Measurements from ENCODE around the gene WWOX. TPM values are rescaled to one million over a fixed set of nuclear protein-coding genes. Genes with fewer than 3 reads are reported as not detected.

WWOX gene
- total and polyA plus RNA-seq, 2 of the 13 experiments (the other 11 are each of a cell fraction or from before 2014, with no cell fraction given) = 9.1 to 37.4 TPM

- TF ChIP-seq ZNF605 (CRISPR knock-in tag; IDR thresholded peaks at IDR 0.05) (peak; percentile 93), SKIL (CRISPR knock-in tag; IDR thresholded peaks at IDR 0.05; ENCODE audit: borderline replicate concordance) (peak; percentile 44; the same call in 1 of the 2 replicates), POGZ (CRISPR knock-in tag; IDR thresholded peaks at IDR 0.05) (peak; percentile 98), SMC3 (IDR thresholded peaks at IDR 0.05; ENCODE audit: low read length) (no peak), MNT (IDR thresholded peaks at IDR 0.05) (peak; percentile 47), HIVEP1 (CRISPR knock-in tag; IDR thresholded peaks at IDR 0.05) (peak; percentile 71), ZNF703 (CRISPR knock-in tag; IDR thresholded peaks at IDR 0.05; ENCODE audit: borderline replicate concordance) (peak; percentile 60; the same call in 1 of the 2 replicates), ZNF816 (CRISPR knock-in tag; IDR thresholded peaks at IDR 0.05; ENCODE audit: borderline replicate concordance) (peak; percentile 32), ARID5B (CRISPR knock-in tag; IDR thresholded peaks at IDR 0.05) (peak; percentile 65), NR2F2 (IDR thresholded peaks at IDR 0.05; ENCODE audit: borderline replicate concordance, low read depth) (peak; percentile 17; the same call in 1 of the 2 replicates), ZSCAN21 (CRISPR knock-in tag; IDR thresholded peaks at IDR 0.05; ENCODE audit: borderline replicate concordance) (peak; percentile 56; the same call in 1 of the 2 replicates), CC2D1A (CRISPR knock-in tag; IDR thresholded peaks at IDR 0.05) (no peak; the same call in 1 of the 2 replicates), ETV6 (CRISPR knock-in tag; conservative IDR thresholded peaks at IDR 0.05) (peak; percentile 91), MTA3 (CRISPR knock-in tag; IDR thresholded peaks at IDR 0.05) (0 out of 2 replicates have a peak, but pooled peaks have one; percentile 74), KDM1A (CRISPR knock-in tag; IDR thresholded peaks at IDR 0.05) (0 out of 2 replicates have a peak, but pooled peaks have one; percentile 22), ZNF543 (CRISPR knock-in tag; IDR thresholded peaks at IDR 0.05) (peak; percentile 97), NFATC3 (CRISPR knock-in tag; IDR thresholded peaks at IDR 0.05) (0 out of 2 replicates have a peak, but pooled peaks have one; percentile 26), HOXA3 (CRISPR knock-in tag; IDR thresholded peaks at IDR 0.05) (peak; percentile 86), TFAP4 (IDR thresholded peaks at IDR 0.05; ENCODE audit: borderline replicate concordance, low read depth) (peak; percentile 80; the same call in 1 of the 2 replicates)
Measured at GRCh38 chr16:78099271-78100111, at the start of gene WWOX (continued).
